K562 treated with DMSO at 1 percent for 24 hours (cell line): ENCODE measurements around the gene OR6C70. TPM values are rescaled to one million over a fixed set of nuclear protein-coding genes. Genes with fewer than 3 reads are reported as not detected.

Source experiments
- total RNA-seq: library from RNA; unstranded; fragments of 300-600 nt; gene quantifications from 2 replicates; pipeline ENCODE4 v1.2.3, GENCODE V29; 2022; ENCODE audit warnings: low read depth; ENCODE audit not compliant: insufficient read depth

OR6C70 gene
- not detected in 2 replicates for total RNA-seq

GRCh38 chr12:55470088-55470829 lies at the start of gene OR6C70:
Gene OR6C70, minus strand, starts transcription at chr12:55470138. Its CDS starts 0 bp downstream, at chr12:55470138.

GRCh38 chr12:55492078-55492477 lies 22.1 kb upstream of the OR6C70 start, which contains the start of gene OR6C68:
Gene OR6C68, plus strand, starts transcription at chr12:55492378. Its CDS starts 0 bp downstream, at chr12:55492378.

GRCh38 chr12:55443776-55444175 lies 26.2 kb downstream of the OR6C70 start, which contains the start of gene OR6C2:
Gene OR6C2, plus strand, starts transcription at chr12:55444076. Its CDS starts 8,138 bp downstream, at chr12:55452214.

GRCh38 chr12:55425954-55426353 lies 44.0 kb downstream of the OR6C70 start, which contains the start of gene OR6C76:
Gene OR6C76, plus strand, starts transcription at chr12:55426254. Its CDS starts 0 bp downstream, at chr12:55426254.

Other genes with a start within 250 kb of the OR6C70 start
- not detected in 2 replicates for gene OR10A7, start 249.1 kb downstream of the OR6C70 start, total RNA-seq
- gene OR6C74, start 225.5 kb downstream of the OR6C70 start, total RNA-seq, result not detected in 2 replicates
- not detected in 2 replicates for gene OR6C6, start 173.6 kb downstream of the OR6C70 start, total RNA-seq
- not detected in 2 replicates for gene OR6C1, start 155.8 kb downstream of the OR6C70 start, total RNA-seq
- gene OR6C3, start 139.4 kb downstream of the OR6C70 start, total RNA-seq, result not detected in 2 replicates
- gene OR6C75, start 107.2 kb downstream of the OR6C70 start, total RNA-seq, result not detected in 2 replicates
- not detected in 2 replicates for gene OR6C65, start 69.6 kb downstream of the OR6C70 start, total RNA-seq
- gene OR6C76, start 43.9 kb downstream of the OR6C70 start, total RNA-seq, result not detected in 2 replicates
- gene OR6C2, start 26.1 kb downstream of the OR6C70 start, total RNA-seq, result not detected in 2 replicates
- gene OR6C68, start 22.2 kb upstream of the OR6C70 start, total RNA-seq, result not detected in 2 replicates
- not detected in 2 replicates for gene OR6C4, start 79.5 kb upstream of the OR6C70 start, total RNA-seq
- not detected in 2 replicates for gene OR2AP1, start 102.3 kb upstream of the OR6C70 start, total RNA-seq
- not detected in 2 replicates for gene OR10P1, start 166.8 kb upstream of the OR6C70 start, total RNA-seq
- 2.1 and 3.6 TPM in 2 replicates for gene ITGA7, start 237.8 kb upstream of the OR6C70 start, total RNA-seq
- gene BLOC1S1, start 245.9 kb upstream of the OR6C70 start, total RNA-seq, result 117 and 124 TPM in 2 replicates